ENCODE data around the gene RAB15.

DNA sequence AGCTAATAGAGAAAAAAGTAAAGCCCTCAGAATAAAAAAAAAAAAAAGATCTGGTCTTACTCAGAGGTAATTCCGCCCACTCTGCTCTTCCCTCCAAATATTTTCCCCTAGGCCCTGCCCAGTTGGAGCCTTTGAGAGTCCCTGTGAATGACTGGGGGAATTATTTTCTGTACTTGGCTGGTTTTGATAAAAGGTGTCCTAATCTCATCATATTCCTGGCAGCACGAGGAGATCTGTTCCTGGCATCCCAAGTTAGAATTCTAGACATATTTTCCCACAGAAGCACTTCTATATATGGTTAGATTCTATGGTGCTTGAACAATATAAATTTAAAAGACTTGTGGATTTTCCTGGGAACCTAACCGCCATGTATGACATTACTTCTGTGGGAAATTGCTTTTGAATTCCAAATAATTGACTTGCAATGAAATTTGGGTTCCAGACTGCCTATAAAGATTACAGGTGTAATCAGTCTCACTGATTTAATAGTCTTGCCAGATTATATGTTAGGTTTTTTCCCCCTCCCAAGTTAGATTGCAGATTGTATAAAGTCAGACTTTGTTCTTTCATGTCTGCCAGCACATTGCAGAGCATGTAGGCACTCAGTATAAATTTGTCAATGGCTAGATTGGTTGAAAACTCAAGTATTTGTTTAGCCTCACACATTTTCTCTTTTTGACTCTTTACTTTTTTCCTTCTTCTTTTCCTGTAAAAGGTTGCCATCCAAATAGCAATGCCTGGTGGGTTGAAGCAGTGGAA is 41.9 kb downstream of the RAB15 start:
- TF ChIP-seq, protein P1, sequence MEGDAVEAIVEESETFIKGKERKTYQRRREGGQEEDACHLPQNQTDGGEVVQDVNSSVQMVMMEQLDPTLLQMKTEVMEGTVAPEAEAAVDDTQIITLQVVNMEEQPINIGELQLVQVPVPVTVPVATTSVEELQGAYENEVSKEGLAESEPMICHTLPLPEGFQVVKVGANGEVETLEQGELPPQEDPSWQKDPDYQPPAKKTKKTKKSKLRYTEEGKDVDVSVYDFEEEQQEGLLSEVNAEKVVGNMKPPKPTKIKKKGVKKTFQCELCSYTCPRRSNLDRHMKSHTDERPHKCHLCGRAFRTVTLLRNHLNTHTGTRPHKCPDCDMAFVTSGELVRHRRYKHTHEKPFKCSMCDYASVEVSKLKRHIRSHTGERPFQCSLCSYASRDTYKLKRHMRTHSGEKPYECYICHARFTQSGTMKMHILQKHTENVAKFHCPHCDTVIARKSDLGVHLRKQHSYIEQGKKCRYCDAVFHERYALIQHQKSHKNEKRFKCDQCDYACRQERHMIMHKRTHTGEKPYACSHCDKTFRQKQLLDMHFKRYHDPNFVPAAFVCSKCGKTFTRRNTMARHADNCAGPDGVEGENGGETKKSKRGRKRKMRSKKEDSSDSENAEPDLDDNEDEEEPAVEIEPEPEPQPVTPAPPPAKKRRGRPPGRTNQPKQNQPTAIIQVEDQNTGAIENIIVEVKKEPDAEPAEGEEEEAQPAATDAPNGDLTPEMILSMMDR (IDR thresholded peaks at IDR 0.05; ENCODE audit: insufficient read depth, low read length, poor library complexity, severe bottlenecking) = no peak
- TF ChIP-seq EZH2phosphoT487 (conservative IDR thresholded peaks at IDR 0.05; ENCODE audit: low read length) = no peak

All from SU-DHL-6 (cell line).